H1 (cell line): ENCODE results near the gene GRIA3. TPM values are rescaled to one million over a fixed set of nuclear protein-coding genes. Genes with fewer than 3 reads are reported as not detected.

Source experiments
- CTCF ChIA-PET: fragments of 300-600 bp; sonication (Branson Sonifier 250); formaldehyde crosslinking; loops from one replicate; lab custom pipeline; 2021; ENCODE audit not compliant: partially characterized antibody; lab: Charles Lee
- POLR2A ChIA-PET: fragments of 300-600 bp; sonication (Branson Sonifier 250); formaldehyde crosslinking; loops from one replicate; lab custom pipeline; 2021; ENCODE audit warnings: inconsistent platforms; ENCODE audit not compliant: partially characterized antibody; lab: Charles Lee
- DNase-seq, 2 experiments: peaks; one replicate each; pipeline versions ENCODE4 v3.0.0 to v3.0.0-alpha.2; 2010 to 2022; ENCODE audit warnings: low spot score in 2 of 2, low read depth in 1 of 2, mixed read lengths in 1 of 2
- FAIRE-seq: peaks from 2 replicates; lab custom pipeline; 2011; peaks lifted over from hg19 to GRCh38; lab: Jason Lieb, UNC
- H2AFZ ChIP-seq: 2 replicates; pipeline ENCODE4 v1.8.1; 2012; ENCODE audit warnings: low read length, inconsistent platforms
- H2AK5ac ChIP-seq: 2 replicates; pipeline ENCODE4 v1.6.1; 2013; ENCODE audit warnings: low read depth, low read length
- H2BK120ac ChIP-seq: replicated peaks from 2 replicates; pipeline ENCODE3; 2013; ENCODE audit warnings: low read depth, low read length, inconsistent platforms
- H2BK12ac ChIP-seq: 2 replicates; pipeline ENCODE4 v1.6.1; 2013; ENCODE audit warnings: low read depth, low read length
- H2BK15ac ChIP-seq: 2 replicates; pipeline ENCODE4 v1.6.1; 2013; ENCODE audit warnings: low read length
- H2BK20ac ChIP-seq: 2 replicates; pipeline ENCODE4 v1.6.1; 2013; ENCODE audit warnings: low read length
- H2BK5ac ChIP-seq: 2 replicates; pipeline ENCODE4 v1.6.1; 2013; ENCODE audit warnings: low read depth, low read length
- H3K14ac ChIP-seq: 2 replicates; pipeline ENCODE4 v1.6.1; 2013; ENCODE audit warnings: inconsistent platforms; ENCODE audit not compliant: insufficient read length
- H3K18ac ChIP-seq: 2 replicates; pipeline ENCODE4 v1.6.1; 2013; ENCODE audit warnings: low read length; ENCODE audit errors: extremely low read depth
- H3K23ac ChIP-seq: 2 replicates; pipeline ENCODE4 v1.6.1; 2013; ENCODE audit warnings: inconsistent platforms; ENCODE audit not compliant: insufficient read length
- H3K23me2 ChIP-seq: 2 replicates; pipeline ENCODE4 v1.6.1; 2013; ENCODE audit warnings: low read depth, low read length
- H3K27ac ChIP-seq: 2 replicates; pipeline ENCODE4 v1.6.1; 2011; ENCODE audit warnings: low read depth, low read length, inconsistent platforms
- H3K27me3 ChIP-seq, 4 experiments: replicated peaks in 1 of 4; 1 replicate in 1 of 4; 2 replicates in 3 of 4; pipeline versions ENCODE4 v1.6.1 to v1.8.1; 2011 to 2013; ENCODE audit warnings: low read length in 3 of 4, mild to moderate bottlenecking in 3 of 4, inconsistent platforms in 2 of 4, mixed read lengths in 2 of 4, moderate library complexity in 1 of 4; ENCODE audit not compliant: control insufficient read depth in 3 of 4, insufficient read depth in 3 of 4; ENCODE audit errors: extremely low read depth in 1 of 4
- H3K36me3 ChIP-seq, 4 experiments: 2 replicates each; pipeline versions ENCODE4 v1.6.1 to v1.8.1; 2011 to 2013; ENCODE audit warnings: mild to moderate bottlenecking in 4 of 4, low read length in 3 of 4, moderate library complexity in 2 of 4, control low read depth in 1 of 4, inconsistent platforms in 1 of 4; ENCODE audit not compliant: insufficient read depth in 4 of 4, control insufficient read depth in 2 of 4
- H3K4ac ChIP-seq: replicated peaks from 2 replicates; pipeline ENCODE3; 2013; ENCODE audit warnings: low read length, low read depth, mixed read lengths, inconsistent platforms; ENCODE audit not compliant: insufficient read length
- H3K4me1 ChIP-seq, 4 experiments: replicated peaks in 1 of 4; 1 replicate in 1 of 4; 2 replicates in 3 of 4; pipeline versions ENCODE4 v1.6.1 to v1.8.1; 2011 to 2013; ENCODE audit warnings: low read length in 3 of 4, inconsistent platforms in 2 of 4, mixed read lengths in 1 of 4; ENCODE audit not compliant: insufficient read depth in 4 of 4, control insufficient read depth in 3 of 4
- H3K4me2 ChIP-seq, 2 experiments: 2 replicates each; pipeline versions ENCODE4 v1.6.1 to v1.8.1; 2011 to 2013; ENCODE audit warnings: low read depth in 2 of 2, low read length in 2 of 2, control low read depth in 1 of 2, inconsistent platforms in 1 of 2, mild to moderate bottlenecking in 1 of 2; ENCODE audit not compliant: insufficient read depth in 1 of 2
- H3K4me3 ChIP-seq, 4 experiments: fragments of 200-600, 300-600 bp in 1 of 4; sonication (generic), shearing (Covaris generic), sonication (Bioruptor Twin) in 1 of 4; 2 replicates each; pipeline versions ENCODE4 v1.5.1 to v1.8.1; 2011 to 2016; ENCODE audit warnings: low read length in 4 of 4, low read depth in 3 of 4, control low read depth in 2 of 4, inconsistent platforms in 2 of 4, mild to moderate bottlenecking in 2 of 4, mixed read lengths in 1 of 4, moderate library complexity in 1 of 4; ENCODE audit not compliant: insufficient read depth in 2 of 4; ENCODE audit errors: extremely low read depth in 1 of 4
- H3K56ac ChIP-seq: replicated peaks from 2 replicates; pipeline ENCODE3; 2013; ENCODE audit warnings: low read depth, mild to moderate bottlenecking, mixed read lengths, low read length, inconsistent platforms; ENCODE audit not compliant: insufficient read length
- H3K79me1 ChIP-seq: 2 replicates; pipeline ENCODE4 v1.6.1; 2013; ENCODE audit warnings: low read depth, low read length, control low read depth
- H3K79me2 ChIP-seq, 2 experiments: 2 replicates each; pipeline versions ENCODE4 v1.6.1 to v1.8.1; 2012 to 2013; ENCODE audit warnings: low read length in 2 of 2, mild to moderate bottlenecking in 2 of 2, inconsistent platforms in 1 of 2; ENCODE audit not compliant: insufficient read depth in 2 of 2, control insufficient read depth in 1 of 2
- H3K9ac ChIP-seq, 4 experiments: replicated peaks in 1 of 4; 1 replicate in 1 of 4; 2 replicates in 3 of 4; pipeline versions ENCODE4 v1.6.1 to v1.8.1; 2011 to 2013; ENCODE audit warnings: low read depth in 3 of 4, low read length in 3 of 4, control low read depth in 2 of 4, mild to moderate bottlenecking in 2 of 4, moderate library complexity in 2 of 4, inconsistent platforms in 1 of 4; ENCODE audit errors: extremely low read depth in 1 of 4
- H3K9me3 ChIP-seq, 2 experiments: 2 replicates each; pipeline versions ENCODE4 v1.6.1 to v1.8.1; 2012 to 2013; ENCODE audit warnings: mild to moderate bottlenecking in 2 of 2, moderate library complexity in 2 of 2, control low read depth in 1 of 2, inconsistent platforms in 1 of 2, low read depth in 1 of 2, low read length in 1 of 2, mixed read lengths in 1 of 2; ENCODE audit not compliant: insufficient read depth in 2 of 2
- H4K20me1 ChIP-seq, 2 experiments: replicated peaks in 1 of 2; 2 replicates each; pipeline versions ENCODE3 to v1.8.1; 2011 to 2013; ENCODE audit warnings: inconsistent platforms in 2 of 2, low read length in 2 of 2, mild to moderate bottlenecking in 1 of 2; ENCODE audit not compliant: insufficient read depth in 2 of 2, control insufficient read depth in 1 of 2
- H4K5ac ChIP-seq: 2 replicates; pipeline ENCODE4 v1.6.1; 2013; ENCODE audit warnings: low read length, low read depth, mixed read lengths, inconsistent platforms; ENCODE audit not compliant: insufficient read length
- H4K8ac ChIP-seq: 2 replicates; pipeline ENCODE4 v1.8.0; 2013; ENCODE audit warnings: mild to moderate bottlenecking, moderate library complexity, low read length, inconsistent platforms; ENCODE audit not compliant: insufficient read depth; ENCODE audit errors: extremely low read depth
- H4K91ac ChIP-seq: replicated peaks from 2 replicates; pipeline ENCODE3; 2013; ENCODE audit warnings: low read length, mixed read lengths, inconsistent platforms; ENCODE audit not compliant: insufficient read length
- BACH1 ChIP-seq: IDR thresholded peaks from 2 replicates; pipeline ENCODE4 v1.6.1; 2012; ENCODE audit warnings: low read length, improper control_type of control experiment
- SP1 ChIP-seq: IDR thresholded peaks from 2 replicates; pipeline ENCODE4 v1.6.1; 2011; ENCODE audit warnings: low read depth, low read length
- TCF12 ChIP-seq: IDR thresholded peaks from 2 replicates; pipeline ENCODE4 v1.6.1; 2011; ENCODE audit warnings: low read depth, mild to moderate bottlenecking, low read length
- WGBS, 2 experiments: shearing (Covaris generic) in 1 of 2; methylation state at CpG; one replicate each; pipeline versions ENCODE4 v1.1.6 to v1.1.7; 2013 to 2015; ENCODE audit warnings: low lambda C conversion rate in 2 of 2, mixed read lengths in 2 of 2, inconsistent platforms in 1 of 2, low coverage in 1 of 2, missing lambda C conversion rate in 1 of 2; ENCODE audit not compliant: insufficient replicate concordance in 2 of 2, insufficient coverage in 1 of 2, insufficient read length in 1 of 2; ENCODE audit errors: extremely low coverage in 1 of 2, missing lambda C conversion rate in 1 of 2; 5-methylcytosine and 5-hydroxymethylcytosine counted together
- polyA plus RNA-seq, 7 experiments: library from polyadenylated mRNA; depleted of rRNA in 3 of 7; stranded (reverse) in 5 of 7; unstranded in 2 of 7; fragments of >200 nt in 5 of 7; fragments of 200-250 nt in 2 of 7; gene quantifications; 1 replicate in 5 of 7; 2 replicates in 1 of 7; 4 replicates in 1 of 7; pipeline versions ENCODE4 v1.2.1 to v1.2.3, GENCODE V29; 2011 to 2013; ENCODE audit warnings: missing spikeins in 2 of 7, mixed read lengths in 2 of 7
- total RNA-seq: library from RNA; stranded (reverse); fragmentation: NEBNext Ultra II Directional; extraction: Animal tissue kit (Norgen Biotek cat#: 25700); gene quantifications from 2 replicates; pipeline ENCODE4 v1.2.1, GENCODE V29; 2021

GRIA3 gene
- total and polyA plus RNA-seq, 2 of the 8 experiments (the other 6 are each of a cell fraction or from before 2014, with no cell fraction given), result 2.6 to 3.0 TPM

DNA sequence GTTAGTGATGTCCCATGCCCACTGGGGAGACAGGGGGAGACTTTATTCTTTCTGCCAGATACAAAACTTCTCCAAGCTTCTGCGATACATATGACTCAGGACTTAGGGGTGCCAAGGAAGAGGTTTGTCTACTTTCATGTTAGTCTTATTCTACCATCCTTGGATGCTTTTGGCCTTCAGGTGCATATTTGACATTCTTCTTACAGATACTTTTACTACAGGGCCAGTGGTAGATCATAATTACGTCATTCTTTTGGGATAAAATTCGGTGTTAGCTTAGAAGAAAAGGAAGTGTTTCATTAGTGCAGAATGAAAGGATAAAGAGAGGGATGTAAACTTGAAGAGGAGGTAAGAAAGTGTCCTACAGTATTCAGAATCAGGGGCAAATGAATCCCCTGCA lies 303.6 kb downstream of the GRIA3 start:
- FAIRE-seq (no peak), DNase-seq (no peak)
- Histone ChIP-seq H3K4me2 (no peak overlapping the region), H3K27me3 (no peaks in the 10 kb centered on the region), H3K27ac (no peak overlapping the region), H3K79me2 (no peaks in the 10 kb centered on the region), H3K36me3 (no peaks in the 10 kb centered on the region), H2BK120ac (no peak overlapping the region), H2BK12ac (no peak overlapping the region), H4K20me1 (no peaks in the 10 kb centered on the region), H3K56ac (no peak overlapping the region), H2BK15ac (no peak overlapping the region), H3K18ac (no peak overlapping the region), H3K23me2 (no peaks in the 10 kb centered on the region), H2BK20ac (no peak overlapping the region), H4K8ac (no peak overlapping the region), H2AFZ (no peak overlapping the region), H3K9me3 (no peaks in the 10 kb centered on the region), H4K5ac (no peak overlapping the region), H2BK5ac (no peak overlapping the region), H3K4me1 (no peaks in the 10 kb centered on the region), H3K4me3 (no peak overlapping the region), H2AK5ac (no peak overlapping the region), H3K4ac (no peak overlapping the region), H3K79me1 (no peaks in the 10 kb centered on the region), H3K14ac (no peak overlapping the region)
- POLR2A ChIA-PET, result no interaction called here
- CTCF ChIA-PET, result no interaction called here
- 94% methylated on average over 2 of the region's 3 CpGs; no CpG with 5 or more reads in 1 of the 2 experiments for WGBS, 2 experiments
- no peak for TF ChIP-seq TCF12
- no peak for TF ChIP-seq BACH1
- no peak for TF ChIP-seq SP1
- TF ChIP-seq, all 59 proteins: peak for 0
- H3K23ac ChIP-seq, result no peak overlapping the region
- H4K91ac ChIP-seq, result no peak overlapping the region
- no peak overlapping the region for H3K9ac ChIP-seq
